Metanephros (tissue), 2 donors: ENCODE data around the gene MRPL11. TPM values are rescaled to one million over a fixed set of nuclear protein-coding genes. Genes with fewer than 3 reads are reported as not detected.

ENCODE experiments used
- small RNA-seq: library from RNA; depleted of rRNA; stranded (forward); fragments of <200 nt; gene quantifications from one replicate; pipeline ENCODE3, GENCODE V24; 2014; ENCODE audit warnings: low replicate concordance
- total RNA-seq: library from RNA; depleted of rRNA; stranded (reverse); fragments of >200 nt; gene quantifications from one replicate; pipeline ENCODE4 v1.2.3, GENCODE V29; 2014

MRPL11 gene
- 40.3 TPM for total RNA-seq

GRCh38 chr11:66438504-66439466 is at the start of gene MRPL11:
TSS of gene MRPL11 (minus strand) at chr11:66438848. CDS start at chr11:66438754, 94 bp downstream.

DNA sequence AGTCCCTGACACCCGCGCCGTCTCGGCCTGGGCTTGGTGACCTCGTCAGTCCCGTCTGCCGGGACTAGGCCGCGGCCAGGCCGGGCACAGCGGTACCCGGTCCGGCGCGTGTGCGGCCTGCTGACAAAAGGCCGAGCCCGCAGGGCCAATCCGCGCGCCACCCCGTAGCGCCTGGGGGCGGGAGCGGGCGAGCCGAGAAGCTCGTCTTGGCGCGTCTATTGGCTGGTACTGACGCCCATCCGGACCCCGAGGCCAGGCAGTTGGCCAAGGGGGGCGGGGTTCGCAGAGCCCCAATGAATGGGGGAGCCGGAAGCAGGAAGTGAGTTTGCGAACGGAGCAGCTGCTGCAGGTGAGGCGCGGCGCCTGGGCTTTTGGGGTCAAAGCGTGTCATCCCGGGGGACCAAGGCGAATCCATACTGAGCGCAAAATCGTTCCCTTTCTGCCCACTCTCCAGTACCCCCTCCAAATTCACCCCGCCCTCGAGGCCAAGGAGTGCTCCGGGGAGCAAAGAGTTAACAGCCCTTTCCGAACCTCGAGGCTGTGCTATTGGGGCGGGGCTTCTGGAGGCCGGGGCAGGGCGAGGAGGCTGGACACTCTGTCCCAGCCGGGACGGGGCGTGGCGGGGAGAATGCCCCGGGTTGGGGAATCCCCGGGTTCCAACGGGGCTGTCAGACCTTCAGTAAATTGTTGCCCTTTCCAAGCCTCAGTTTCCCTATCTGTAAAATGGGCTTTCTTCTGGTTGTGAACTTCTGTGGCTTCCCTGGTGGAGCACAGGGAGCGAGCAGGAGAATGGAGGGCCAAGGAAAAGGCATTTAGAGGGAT is 41.7 kb upstream of the MRPL11 start, which contains the start of gene DPP3:
Gene DPP3 (plus strand): TSS at position 318 of the 822 bp plus-strand sequence. CDS start 1,767 bp downstream, outside the sequence.

DNA sequence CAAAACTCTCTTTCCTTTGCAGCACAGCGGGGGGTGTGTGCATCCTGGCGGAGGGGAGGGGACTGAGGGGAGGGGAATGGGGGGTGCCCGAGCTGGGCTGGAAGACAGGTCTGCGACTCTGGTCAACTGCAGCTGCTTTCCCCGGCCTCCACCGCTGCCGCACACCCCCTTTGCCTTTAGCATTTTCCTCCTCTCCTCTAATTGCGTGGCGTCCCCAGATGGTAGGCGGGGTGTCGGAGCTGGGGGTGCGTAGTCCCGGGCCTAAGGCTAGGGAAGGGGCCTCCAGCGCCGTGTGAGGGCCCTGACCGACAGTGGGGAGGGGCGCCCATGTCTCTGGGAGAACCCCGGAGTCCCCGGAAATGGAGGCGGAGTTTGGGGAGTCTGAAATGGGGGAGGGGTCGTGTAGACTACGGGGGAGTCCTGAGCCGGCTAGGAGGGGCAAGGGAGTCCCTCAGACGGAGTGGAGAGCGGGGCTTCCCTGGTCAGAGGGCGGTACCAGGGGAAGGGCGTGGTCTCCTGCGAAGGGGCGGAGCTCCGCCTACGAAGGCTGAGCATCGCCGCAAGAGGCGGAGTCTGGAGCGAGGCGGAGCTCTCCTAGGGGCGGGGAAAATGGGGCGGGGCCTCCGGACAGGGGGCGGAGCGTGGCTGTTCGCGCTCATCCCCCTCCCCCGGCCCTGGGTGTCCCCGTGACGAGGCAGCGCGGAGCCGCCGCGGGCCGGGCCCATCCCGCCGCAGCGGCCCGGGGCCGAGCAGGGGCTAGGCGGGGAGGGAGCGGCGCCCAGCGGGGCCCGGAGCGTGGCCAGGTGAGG is 27.8 kb upstream of the MRPL11 start, which contains the start of gene PELI3:
Gene PELI3 (plus strand): TSS at position 681 of the 809 bp plus-strand sequence. CDS start 1,224 bp downstream, outside the sequence.

DNA sequence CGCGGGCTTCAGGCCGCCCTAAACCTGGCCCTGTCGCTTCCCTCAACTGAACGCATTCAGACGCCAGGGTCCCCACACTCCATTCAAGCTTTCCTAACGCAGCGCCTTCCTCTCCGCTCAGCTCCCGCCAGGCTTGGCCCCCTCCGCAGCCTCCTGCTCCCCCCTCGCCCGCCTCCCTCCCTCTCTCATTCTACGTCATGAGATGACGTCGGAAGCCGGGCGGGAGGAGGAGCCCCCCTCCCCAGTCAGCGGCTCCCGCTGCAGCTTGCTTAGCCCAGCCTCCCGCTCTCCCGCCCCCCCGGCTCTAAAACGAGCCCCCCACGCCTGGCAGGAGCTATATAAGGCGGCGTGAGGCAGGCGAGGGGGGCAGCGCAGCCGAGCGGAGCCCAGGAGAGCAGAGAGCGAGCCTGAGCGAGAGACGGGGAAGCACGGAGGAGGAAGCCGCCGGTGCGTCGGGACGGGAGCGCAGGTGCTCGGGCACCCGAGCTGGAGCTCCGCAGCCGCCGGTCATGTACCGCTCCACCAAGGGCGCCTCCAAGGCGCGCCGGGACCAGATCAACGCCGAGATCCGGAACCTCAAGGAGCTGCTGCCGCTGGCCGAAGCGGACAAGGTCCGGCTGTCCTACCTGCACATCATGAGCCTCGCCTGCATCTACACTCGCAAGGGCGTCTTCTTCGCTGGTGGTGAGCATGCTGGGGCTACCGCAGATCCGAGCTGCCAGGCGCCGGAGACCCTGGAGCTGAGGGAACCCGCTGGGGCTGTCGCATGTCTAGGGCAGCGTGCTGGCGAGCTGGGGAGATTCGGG is 17.8 kb downstream of the MRPL11 start, which contains the start of gene NPAS4:
Gene NPAS4 (plus strand): TSS at position 365 of the 806 bp plus-strand sequence. CDS start 145 bp downstream, at position 510.

Small RNAs within 50 kb of the gene (small RNA-seq; reads per million reads assigned to genes)
- gene RF00416 (not detected), gene RNU1-84P (not detected)

Other genes with a start within 250 kb of the MRPL11 start
- 18.0 TPM for gene KLC2, start 181.1 kb downstream of the MRPL11 start, total RNA-seq
- gene RAB1B, start 170.2 kb downstream of the MRPL11 start, total RNA-seq = 89.4 TPM
- 1.6 TPM for gene CNIH2, start 160.7 kb downstream of the MRPL11 start, total RNA-seq
- 68.1 TPM for gene YIF1A, start 149.7 kb downstream of the MRPL11 start, total RNA-seq
- gene TMEM151A, start 147.0 kb downstream of the MRPL11 start, total RNA-seq = not detected
- gene CD248, start 121.8 kb downstream of the MRPL11 start, total RNA-seq = 49.7 TPM
- gene RIN1, start 102.4 kb downstream of the MRPL11 start, total RNA-seq = 3.8 TPM
- gene BRMS1, start 93.7 kb downstream of the MRPL11 start, total RNA-seq = 19.2 TPM
- 52.5 TPM for gene B4GAT1, start 91.2 kb downstream of the MRPL11 start, total RNA-seq
- 10.5 TPM for gene SLC29A2, start 67.1 kb downstream of the MRPL11 start, total RNA-seq
- gene NPAS4, start 17.8 kb downstream of the MRPL11 start, total RNA-seq = 3.1 TPM
- gene PELI3, start 28.1 kb upstream of the MRPL11 start, total RNA-seq = 10.8 TPM
- gene DPP3, start 41.6 kb upstream of the MRPL11 start, total RNA-seq = 25.6 TPM
- gene BBS1, start 71.8 kb upstream of the MRPL11 start, total RNA-seq = 81.9 TPM
- gene ZDHHC24, start 107.2 kb upstream of the MRPL11 start, total RNA-seq = 12.3 TPM
- 37.8 TPM for gene ACTN3, start 108.1 kb upstream of the MRPL11 start, total RNA-seq
- gene CTSF, start 129.8 kb upstream of the MRPL11 start, total RNA-seq = 79.2 TPM
- gene CCDC87, start 154.2 kb upstream of the MRPL11 start, total RNA-seq = 0.23 TPM
- 35.4 TPM for gene CCS, start 154.3 kb upstream of the MRPL11 start, total RNA-seq
- 80.9 TPM for gene RBM14, start 177.8 kb upstream of the MRPL11 start, total RNA-seq
- 164 TPM for gene RBM4, start 199.9 kb upstream of the MRPL11 start, total RNA-seq
- gene RBM4B, start 239.0 kb upstream of the MRPL11 start, total RNA-seq = 40.8 TPM